Body of pancreas (tissue), 4 donors: Measurements from ENCODE around the gene FAM83G. TPM values are rescaled to one million over a fixed set of nuclear protein-coding genes. Genes with fewer than 3 reads are reported as not detected.

ENCODE experiments used
- ATAC-seq: fragments of 150-250 bp; one replicate; pipeline ENCODE4 v1.9.1; 2016
- DNase-seq, 4 donors: peaks; one replicate each; pipeline ENCODE4 v3.0.0-alpha.2; 2019
- H3K27ac ChIP-seq, 4 donors: fragments of 200-600 bp; sonication (generic); 1 replicate in 3 of 4; 2 replicates in 1 of 4; pipeline versions ENCODE4 v1.5.1 to v1.6.1; 2016 to 2019; ENCODE audit warnings: mild to moderate bottlenecking in 1 of 4, mixed read lengths in 1 of 4, moderate library complexity in 1 of 4
- H3K27me3 ChIP-seq, 2 donors: fragments of 200-600 bp; sonication (generic); one replicate each; pipeline ENCODE4 v1.6.0; 2016; ENCODE audit warnings: mild to moderate bottlenecking in 1 of 2
- H3K36me3 ChIP-seq, 2 donors: fragments of 200-600 bp; sonication (generic); replicated peaks in 1 of 2; 2 replicates each; pipeline ENCODE4 v1.5.1; 2016; ENCODE audit warnings: low read depth in 2 of 2; ENCODE audit not compliant: insufficient read depth in 1 of 2
- H3K4me1 ChIP-seq: fragments of 200-600 bp; sonication (generic); one replicate; pipeline ENCODE4 v1.6.0; 2016
- H3K4me3 ChIP-seq, 2 donors: fragments of 200-600 bp; sonication (generic); 1 replicate in 1 of 2; 2 replicates in 1 of 2; pipeline ENCODE4 v1.5.1; 2016 to 2019
- H3K9me3 ChIP-seq, 3 donors: fragments of 200-600 bp; sonication (generic); 1 replicate in 2 of 3; 2 replicates in 1 of 3; pipeline ENCODE4 v1.5.1; 2016
- CTCF ChIP-seq, 7 experiments: fragments of 450-650 bp in 4 of 7; fragments of 200-600 bp in 3 of 7; sonication (generic) in 3 of 7; IDR thresholded peaks; one replicate each; pipeline ENCODE4 v1.5.1; 2016 to 2019; ENCODE audit warnings: antibody characterized with exemption in 7 of 7
- POLR2A ChIP-seq, 3 donors: fragments of 450-650 bp; IDR thresholded peaks; one replicate each; pipeline ENCODE4 v1.6.1; 2016; ENCODE audit warnings: antibody characterized with exemption in 3 of 3, mild to moderate bottlenecking in 2 of 3
- WGBS, 2 donors: methylation state at CpG; one replicate each; pipeline ENCODE4 v1.1.5; 2017; 5-methylcytosine and 5-hydroxymethylcytosine counted together
- intact Hi-C: fragments of 100-400 bp; cut with DNase I; formaldehyde crosslinking; loops from one replicate; pipeline ENCODE4 v1.15.1; 2023
- total RNA-seq, 2 donors: library from RNA; depleted of rRNA; stranded (reverse); fragments of >200 nt; gene quantifications; one replicate each; pipeline ENCODE4 v1.1.0, GENCODE V29; 2016

The FAM83G gene
- total RNA-seq, 2 donors from 2014 or later: 11.4 to 16.5 TPM

- no peak overlapping the region for H3K4me3 ChIP-seq
- no peaks in the 10 kb centered on the region for H3K27me3 ChIP-seq
- H3K27ac ChIP-seq: peak overlapping the region; percentile 33 to 68 (median 52)
- DNase-seq (peak; percentile 53 to 75 (median 74)), ATAC-seq (peak; percentile 90)
- intact Hi-C loops: no loop called here
- H3K36me3 ChIP-seq: no peaks in the 10 kb centered on the region
- H3K4me1 ChIP-seq: peaks cover 15% of the 10 kb centered on the region
- 56 to 66% methylated on average over 19 to 34 of the region's 34 CpGs for WGBS, 2 donors
- TF ChIP-seq POLR2A (IDR thresholded peaks at IDR 0.05) (no peak), CTCF (IDR thresholded peaks at IDR 0.05) (no peak)
- H3K9me3 ChIP-seq: no peaks in the 10 kb centered on the region
Measured at GRCh38 chr17:18950944-18951905, 53.3 kb downstream of the FAM83G start.

GRCh38 chr17:18950346-18950745, 54.2 kb downstream of the FAM83G start:
- intact Hi-C loops: no loop called here

GRCh38 chr17:18949566-18949965, 55.0 kb downstream of the FAM83G start:
- 69% methylated on average over 6 of the region's 6 CpGs for WGBS, 2 donors
- H3K27ac ChIP-seq: no peak overlapping the region
- ATAC-seq: no peak

More at GRCh38 chr17:18950346-18950745, 54.2 kb downstream of the FAM83G start:
- H3K9me3 ChIP-seq: no peaks in the 10 kb centered on the region
- H3K4me3 ChIP-seq: no peak overlapping the region
- 27 to 58% methylated on average over 4 of the region's 4 CpGs for WGBS, 2 donors
- DNase-seq (no peak), ATAC-seq (no peak)
- TF ChIP-seq CTCF (IDR thresholded peaks at IDR 0.05): no peak
- no peak for TF ChIP-seq POLR2A (IDR thresholded peaks at IDR 0.05)
- peaks cover 15% of the 10 kb centered on the region for H3K4me1 ChIP-seq
- no peaks in the 10 kb centered on the region for H3K27me3 ChIP-seq
- H3K36me3 ChIP-seq: no peaks in the 10 kb centered on the region
- peak overlapping the region in 3 of 4 donors; percentile 33 to 68 (median 63) for H3K27ac ChIP-seq

GRCh38 chr17:18948476-18949006, 56.0 kb downstream of the FAM83G start:
- no peak for DNase-seq

More at GRCh38 chr17:18949566-18949965, 55.0 kb downstream of the FAM83G start:
- no peaks in the 10 kb centered on the region for H3K27me3 ChIP-seq
- no peaks in the 10 kb centered on the region for H3K36me3 ChIP-seq
- no peak for TF ChIP-seq POLR2A (IDR thresholded peaks at IDR 0.05)
- TF ChIP-seq CTCF (IDR thresholded peaks at IDR 0.05): no peak
- H3K4me3 ChIP-seq: no peak overlapping the region
- intact Hi-C loops: no loop called here
- no peaks in the 10 kb centered on the region for H3K9me3 ChIP-seq
- no peak for DNase-seq
- peaks cover 15% of the 10 kb centered on the region for H3K4me1 ChIP-seq

More at GRCh38 chr17:18948476-18949006, 56.0 kb downstream of the FAM83G start:
- Histone ChIP-seq H3K4me3 (no peak overlapping the region), H3K4me1 (peaks cover 15% of the 10 kb centered on the region), H3K9me3 (no peaks in the 10 kb centered on the region), H3K36me3 (no peaks in the 10 kb centered on the region), H3K27ac (no peak overlapping the region), H3K27me3 (no peaks in the 10 kb centered on the region)
- TF ChIP-seq CTCF (IDR thresholded peaks at IDR 0.05): no peak
- 62 to 75% methylated on average over 8 of the region's 8 CpGs for WGBS, 2 donors
- ATAC-seq: no peak
- intact Hi-C loops: no loop called here
